ENCODE measurements around the gene EPGN.
"Not testable (repeated sequence)": the region's sequence is repeated elsewhere in the genome, so short reads cannot be mapped to it uniquely, and the experiment has no call there.

EPGN gene

GRCh38 chr4:74311696-74312313, 3.5 kb downstream of the EPGN start:
- DNase-seq, result peak; percentile 37

DNA sequence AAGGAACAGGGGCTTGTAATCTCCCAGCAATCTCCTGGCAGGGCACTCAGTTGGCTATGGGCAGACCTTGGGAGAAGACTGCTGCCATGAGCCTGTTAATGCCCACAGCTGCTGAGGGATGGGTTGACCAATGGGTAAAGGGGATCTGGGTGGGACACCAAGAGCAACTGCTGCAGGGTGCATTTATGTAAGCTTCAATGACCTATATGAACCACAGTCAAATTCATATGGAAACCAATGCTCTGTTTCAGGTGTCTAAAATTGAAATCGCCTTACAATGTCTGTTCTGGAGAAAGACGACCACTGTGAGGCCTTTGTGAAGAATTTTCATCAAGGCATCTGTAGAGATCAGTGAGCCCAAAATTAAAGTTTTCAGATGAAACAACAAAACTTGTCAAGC, 6.1 kb downstream of the EPGN start:
- DNase-seq, result no peak

- DNase-seq, result no peak
Observed at GRCh38 chr4:74314944-74315343, 6.7 kb downstream of the EPGN start.

- DNase-seq, result no peak
Observed at GRCh38 chr4:74315376-74315775, 7.1 kb downstream of the EPGN start.

DNA sequence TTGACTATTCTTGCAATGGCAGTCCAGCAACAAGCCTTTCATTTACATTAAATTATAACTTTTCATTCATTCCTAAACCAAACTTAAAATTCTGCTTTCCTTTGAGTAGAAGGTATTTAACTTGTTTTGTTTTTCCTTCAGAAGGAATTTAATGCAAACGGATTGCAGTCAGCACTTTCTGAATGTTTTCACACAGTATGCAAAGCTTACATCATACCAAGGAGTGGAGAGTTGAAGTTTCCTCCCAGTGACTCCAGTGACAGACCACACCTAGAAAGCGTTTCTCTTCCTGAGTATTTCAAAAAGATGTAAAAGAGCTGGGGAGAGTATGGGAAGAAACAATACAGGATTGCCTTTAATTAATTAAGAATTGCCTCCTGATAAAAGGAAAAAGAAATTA, 8.1 kb downstream of the EPGN start:
- DNase-seq, result no peak

DNA sequence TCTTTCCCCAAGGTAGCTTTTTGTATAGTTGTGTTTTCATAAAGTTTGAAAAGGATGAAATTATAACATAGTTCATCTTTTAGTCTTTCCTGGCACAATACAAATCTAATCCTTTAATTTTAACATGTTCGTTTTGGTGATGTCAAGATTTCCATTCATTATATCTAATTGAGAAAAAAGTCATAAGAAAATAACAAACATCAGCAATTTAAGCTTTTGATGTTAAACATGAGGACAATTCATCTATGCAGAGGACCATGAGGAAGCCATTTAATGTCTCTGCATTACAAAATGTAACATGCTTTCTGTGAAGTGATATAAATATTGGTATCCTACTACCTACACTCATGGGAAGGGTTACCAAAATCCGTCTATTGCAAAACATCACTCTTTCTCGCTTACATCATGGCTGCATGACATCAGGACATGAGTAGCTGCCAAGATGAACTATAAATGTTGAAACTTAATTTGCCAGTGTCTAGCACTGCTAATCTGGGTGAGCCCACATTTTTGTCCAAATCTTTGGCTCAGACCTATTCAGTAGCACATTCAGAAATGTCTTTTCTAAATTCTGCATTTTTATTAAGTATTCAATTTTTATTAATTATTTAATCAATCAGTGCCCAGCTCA, 9.5 kb downstream of the EPGN start:
- no peak for DNase-seq

DNA sequence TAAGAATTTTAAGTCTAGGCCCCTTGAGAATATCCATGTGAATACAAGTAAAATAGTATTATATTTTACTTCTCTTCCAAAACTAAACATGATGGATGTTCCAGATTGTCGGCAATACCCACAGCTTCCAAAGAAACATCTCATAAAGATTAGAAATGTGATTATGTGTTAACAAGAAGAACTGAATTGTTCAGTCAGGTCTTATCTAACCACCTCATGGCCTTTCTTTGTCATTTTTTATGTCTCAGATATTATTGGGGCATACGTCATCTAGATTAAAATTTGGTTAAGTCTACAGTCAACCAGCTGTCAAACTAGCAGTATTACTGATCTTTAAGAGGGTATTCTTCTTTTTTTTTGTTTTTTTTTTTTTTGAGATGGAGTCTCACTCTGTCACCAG, 10.0 kb downstream of the EPGN start:
- no peak for DNase-seq

GRCh38 chr4:74319470-74319869, 11.2 kb downstream of the EPGN start:
- no peak for DNase-seq

- DNase-seq, result peak; percentile 64
Observed at GRCh38 chr4:74320559-74321118, 12.4 kb downstream of the EPGN start.

- no peak for DNase-seq
Observed at GRCh38 chr4:74322301-74322700, 14.0 kb downstream of the EPGN start.

GRCh38 chr4:74323663-74324062, 15.4 kb downstream of the EPGN start:
- no peak for DNase-seq

DNA sequence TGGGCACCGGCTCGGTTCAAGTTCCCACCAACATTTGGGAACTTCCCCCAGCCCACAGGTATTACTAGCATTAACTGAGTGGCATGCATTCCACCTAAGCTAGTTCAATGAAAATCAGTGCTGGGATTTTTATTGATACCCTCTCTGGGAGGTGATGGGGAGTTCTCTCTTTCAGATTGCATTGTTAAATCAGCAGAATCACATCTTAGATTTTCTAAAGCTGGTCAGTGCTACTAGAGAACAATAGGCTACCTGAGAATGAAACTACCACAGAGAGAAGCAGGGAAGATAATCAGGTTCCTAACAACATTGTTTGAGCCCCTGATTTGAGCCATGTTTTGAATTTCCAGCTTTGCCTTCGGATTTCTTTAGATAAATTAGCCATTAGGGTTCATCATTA, 16.0 kb downstream of the EPGN start:
- DNase-seq, result no peak

- no peak for DNase-seq
Observed at GRCh38 chr4:74325886-74326285, 17.6 kb downstream of the EPGN start.

- DNase-seq, result no peak
Observed at GRCh38 chr4:74327762-74328161, 19.5 kb downstream of the EPGN start.

DNA sequence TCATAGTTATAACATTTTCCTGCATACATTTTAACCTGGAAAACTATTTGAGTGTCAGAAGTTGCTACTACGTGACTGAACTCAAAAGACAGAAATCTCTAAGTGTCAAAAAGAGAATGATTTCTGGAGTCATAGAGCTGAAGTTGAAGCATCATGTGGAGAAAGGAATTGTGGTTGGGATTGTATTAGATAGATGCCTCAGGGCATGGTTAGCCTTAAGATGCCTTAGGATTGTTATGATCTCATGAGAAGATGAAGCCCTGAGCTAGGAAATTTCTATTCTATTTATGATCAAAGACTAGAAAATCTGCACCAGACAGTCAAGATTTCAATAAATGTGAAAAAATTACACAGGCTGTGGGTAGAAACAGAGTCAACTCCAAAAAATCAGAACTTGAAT, 20.2 kb downstream of the EPGN start:
- DNase-seq, result no peak

- no peak for DNase-seq
Observed at GRCh38 chr4:74329307-74329706, 21.0 kb downstream of the EPGN start.

DNA sequence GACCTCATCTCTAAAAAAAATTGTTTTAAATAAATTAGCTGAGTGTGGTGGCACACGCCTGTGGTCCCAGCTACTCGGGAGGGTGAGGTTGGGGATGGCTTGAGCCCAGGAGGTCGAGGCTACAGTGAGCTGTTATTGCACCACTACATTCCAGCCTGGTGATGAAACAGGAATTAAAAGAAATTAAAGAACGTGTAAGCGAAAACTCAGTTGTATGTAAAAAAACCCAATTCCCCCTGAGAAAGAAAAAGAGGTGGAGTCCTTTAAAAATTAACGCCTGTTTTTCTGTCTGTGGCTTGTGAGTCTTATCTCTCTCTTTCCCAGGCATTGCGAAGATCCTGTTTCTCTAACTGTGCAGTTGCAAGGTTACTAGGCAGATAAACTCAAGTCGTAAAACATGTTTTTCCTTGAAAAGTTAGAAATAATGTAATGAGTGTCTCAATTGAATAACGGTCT, 22.1 kb downstream of the EPGN start:
- peak; percentile 92 for DNase-seq

- peak; percentile 5 for DNase-seq
Observed at GRCh38 chr4:74331252-74331651, 23.0 kb downstream of the EPGN start.

GRCh38 chr4:74331944-74332343, 23.7 kb downstream of the EPGN start:
- no peak for DNase-seq

- no peak for DNase-seq
Observed at GRCh38 chr4:74334636-74335035, 26.4 kb downstream of the EPGN start.

- peak; percentile 95 for DNase-seq
Observed at GRCh38 chr4:74335341-74336021, 27.2 kb downstream of the EPGN start.

DNA sequence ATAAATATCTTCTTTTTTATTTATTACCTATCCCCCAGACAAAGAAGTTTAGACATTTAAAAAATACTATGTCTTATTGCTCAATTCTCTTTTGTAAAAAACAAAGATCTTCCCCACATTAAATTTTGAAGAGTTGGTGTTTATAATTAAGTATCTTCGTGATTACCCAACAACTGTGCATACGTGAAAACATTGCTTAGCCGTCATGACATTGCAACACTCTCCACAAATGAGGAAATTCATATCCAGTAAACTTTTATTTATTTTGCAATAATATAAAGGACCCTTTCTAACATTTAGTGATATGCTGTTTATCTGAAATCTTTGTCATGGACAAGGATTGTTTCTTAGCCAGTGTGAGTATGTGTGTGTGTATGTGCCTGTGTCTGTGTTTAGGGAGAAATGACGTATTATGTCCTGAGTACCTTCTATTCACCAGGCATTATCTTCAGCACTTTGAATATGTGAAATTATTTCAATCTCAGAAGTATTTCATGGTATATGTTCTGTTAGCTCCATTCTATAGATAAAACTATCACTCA, 30.6 kb downstream of the EPGN start:
- peak; percentile 76 for DNase-seq

- DNase-seq, result no peak
Observed at GRCh38 chr4:74339501-74339900, 31.2 kb downstream of the EPGN start.

DNA sequence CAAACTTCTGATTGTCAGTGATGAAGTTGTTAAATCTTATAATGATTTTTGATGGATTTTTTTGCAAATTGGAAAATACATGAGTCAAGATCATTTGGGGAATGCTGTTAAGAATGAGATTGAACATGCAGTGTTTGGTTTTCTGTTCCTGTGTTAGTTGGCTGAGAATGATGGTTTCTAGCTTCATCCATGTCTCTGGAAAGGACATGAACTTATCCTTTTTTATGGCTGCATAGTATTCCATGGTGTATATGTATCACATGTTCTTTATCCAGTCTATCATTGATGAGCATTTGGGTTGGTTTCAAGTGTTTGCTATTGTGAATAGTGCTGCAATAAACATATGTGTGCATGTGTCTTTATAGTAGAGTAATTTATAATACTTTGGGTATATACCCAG, 32.2 kb downstream of the EPGN start:
- not testable (repeated sequence) for DNase-seq

All from MV-4-11 (cell line).